Stimulated activated naive B cell treated with anti-CD40 and anti-IgM and Interleukin-4, amounts not matched to agents 10 μg/mL and 1 μg/mL and 100 μg/mL, for 72 hours (primary cell): Measurements from ENCODE around the gene TMEM254.
"Not testable (repeated sequence)": the region's sequence is repeated elsewhere in the genome, so short reads cannot be mapped to it uniquely, and the experiment has no call there.

Experiments
- ATAC-seq, 2 donors: fragments of 150-1000 bp; cut with Tn5 transposase; replicated peaks; 2 replicates each; pipeline ENCODE4 v1.10.0; 2021; ENCODE audit warnings: moderate library complexity in 1 of 2
- DNase-seq: peaks from one replicate; pipeline ENCODE4 v3.0.0; 2021
- H3K27ac Mint-ChIP-seq: one replicate; pipeline ENCODE4 v1.8.0; 2022; ENCODE audit warnings: mild to moderate bottlenecking, mixed read lengths
- H3K27me3 Mint-ChIP-seq, 2 donors: one replicate each; pipeline ENCODE4 v1.8.0; 2022; ENCODE audit warnings: mixed read lengths in 2 of 2
- H3K36me3 Mint-ChIP-seq, 2 donors: one replicate each; pipeline ENCODE4 v1.8.0; 2022; ENCODE audit warnings: mixed read lengths in 2 of 2, mild to moderate bottlenecking in 1 of 2
- H3K4me1 Mint-ChIP-seq, 2 donors: one replicate each; pipeline ENCODE4 v1.8.0; 2022; ENCODE audit warnings: mixed read lengths in 2 of 2, mild to moderate bottlenecking in 1 of 2
- H3K4me3 Mint-ChIP-seq, 2 donors: one replicate each; pipeline ENCODE4 v1.8.0; 2022; ENCODE audit warnings: mild to moderate bottlenecking in 2 of 2, mixed read lengths in 2 of 2, moderate library complexity in 1 of 2
- H3K9me3 Mint-ChIP-seq, 2 donors: one replicate each; pipeline ENCODE4 v1.8.0; 2022; ENCODE audit warnings: mixed read lengths in 2 of 2, mild to moderate bottlenecking in 1 of 2

Gene TMEM254, protein sequence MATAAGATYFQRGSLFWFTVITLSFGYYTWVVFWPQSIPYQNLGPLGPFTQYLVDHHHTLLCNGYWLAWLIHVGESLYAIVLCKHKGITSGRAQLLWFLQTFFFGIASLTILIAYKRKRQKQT

DNA sequence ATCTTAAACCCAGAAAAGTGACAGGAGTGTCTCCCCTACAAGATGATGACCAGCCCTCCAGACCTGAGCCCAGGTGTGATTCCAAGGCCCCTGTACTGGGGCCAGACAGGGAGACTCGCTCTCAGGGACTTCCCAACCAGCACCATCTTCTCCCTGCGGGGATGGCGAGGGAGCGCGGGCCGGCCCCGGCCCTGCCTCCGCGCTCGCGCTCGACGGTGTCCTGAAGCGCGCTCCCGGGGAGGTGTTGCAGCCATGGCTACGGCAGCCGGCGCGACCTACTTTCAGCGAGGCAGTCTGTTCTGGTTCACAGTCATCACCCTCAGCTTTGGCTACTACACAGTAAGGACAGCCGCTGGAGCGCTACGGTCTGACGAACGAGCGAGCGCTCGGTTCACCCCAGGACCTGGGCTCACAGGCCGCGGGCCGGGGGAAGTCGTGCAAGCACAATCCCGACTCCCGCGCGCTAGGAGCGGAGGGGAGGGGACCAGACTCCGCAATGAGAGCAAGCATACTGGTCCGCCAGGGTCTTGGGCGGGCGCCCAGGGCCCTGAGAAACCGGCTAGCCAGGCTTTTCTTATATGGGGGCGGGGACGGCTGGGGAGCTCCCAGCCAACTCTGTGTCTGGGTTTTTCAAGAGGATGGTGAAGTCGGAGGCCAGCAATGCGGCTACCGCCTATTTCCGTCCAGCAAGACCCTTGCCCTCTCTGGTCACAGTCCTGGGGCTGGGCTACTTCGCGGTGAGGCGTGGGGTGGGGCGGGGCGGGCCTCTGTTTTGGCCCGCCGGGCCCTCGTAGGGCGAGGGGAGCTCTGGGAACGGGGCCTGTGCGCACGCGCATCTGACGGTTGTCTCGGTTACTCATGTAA, at the start of gene TMEM254:
Gene TMEM254, plus strand, starts transcription at position 218 of the 864 bp plus-strand sequence. Its CDS starts 35 bp downstream, at position 253.
- no peaks in the 10 kb centered on the region for H3K27me3 Mint-ChIP-seq
- DNase-seq (peak; percentile 84), ATAC-seq (peak; percentile 87 to 88)
- peaks cover 2 to 7% of the 10 kb centered on the region in 2 donors for H3K36me3 Mint-ChIP-seq
- peaks cover 10% of the 10 kb centered on the region in 2 donors for H3K4me1 Mint-ChIP-seq
- no peaks in the 10 kb centered on the region for H3K9me3 Mint-ChIP-seq
- peak within 1 kb of the TSS; percentile 97 to 99 for H3K4me3 Mint-ChIP-seq
- peak within 1 kb of the TSS; percentile 97 for H3K27ac Mint-ChIP-seq

DNA sequence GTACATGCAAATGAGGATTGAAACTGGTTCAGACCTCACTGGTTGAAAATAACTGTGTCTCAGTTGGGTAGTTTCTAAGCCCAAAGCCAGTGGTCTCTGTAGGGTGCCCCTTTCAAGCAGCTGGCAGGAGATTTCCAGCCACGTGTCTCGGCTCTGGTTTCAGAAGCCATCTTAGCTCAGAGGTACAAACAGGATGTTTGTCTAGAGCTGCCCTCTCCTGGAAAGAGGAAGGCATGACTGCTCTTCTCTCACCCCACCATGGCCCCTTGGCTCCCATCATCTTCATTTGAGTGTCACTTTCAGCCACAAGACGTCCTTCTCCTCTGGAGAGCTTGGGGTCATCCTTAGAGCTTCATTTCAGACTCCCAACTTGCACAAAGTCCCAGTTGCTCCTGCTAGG, 49.3 kb upstream of the TMEM254 start:
- ATAC-seq (peak; percentile 69 to 96), DNase-seq (peak; percentile 17)
- H3K27me3 Mint-ChIP-seq, H3K9me3 Mint-ChIP-seq, H3K4me1 Mint-ChIP-seq, H3K36me3 Mint-ChIP-seq, H3K27ac Mint-ChIP-seq, H3K4me3 Mint-ChIP-seq: not testable (repeated sequence)

DNA sequence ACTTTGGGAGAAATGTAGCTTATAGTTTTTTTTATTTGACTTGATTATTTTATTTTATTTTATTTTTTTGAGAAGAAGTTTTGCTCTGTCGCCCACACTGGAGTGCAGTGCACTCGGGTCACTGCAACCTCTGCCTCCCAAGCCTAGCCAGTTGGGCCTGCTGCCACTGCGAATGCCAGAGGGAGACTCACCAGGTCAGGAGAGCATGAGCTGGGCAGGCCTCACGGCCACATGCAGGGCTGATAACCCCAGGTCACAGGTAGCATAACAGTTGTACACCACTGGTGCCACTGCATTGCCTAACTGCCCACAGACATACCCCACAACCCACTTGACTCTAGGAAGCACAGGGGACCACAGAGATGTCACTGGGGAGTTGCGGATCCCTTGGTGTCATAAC, 48.6 kb upstream of the TMEM254 start:
- H3K9me3 Mint-ChIP-seq, H3K4me1 Mint-ChIP-seq, H3K4me3 Mint-ChIP-seq, ATAC-seq, DNase-seq, H3K27me3 Mint-ChIP-seq, H3K27ac Mint-ChIP-seq, H3K36me3 Mint-ChIP-seq: not testable (repeated sequence)

DNA sequence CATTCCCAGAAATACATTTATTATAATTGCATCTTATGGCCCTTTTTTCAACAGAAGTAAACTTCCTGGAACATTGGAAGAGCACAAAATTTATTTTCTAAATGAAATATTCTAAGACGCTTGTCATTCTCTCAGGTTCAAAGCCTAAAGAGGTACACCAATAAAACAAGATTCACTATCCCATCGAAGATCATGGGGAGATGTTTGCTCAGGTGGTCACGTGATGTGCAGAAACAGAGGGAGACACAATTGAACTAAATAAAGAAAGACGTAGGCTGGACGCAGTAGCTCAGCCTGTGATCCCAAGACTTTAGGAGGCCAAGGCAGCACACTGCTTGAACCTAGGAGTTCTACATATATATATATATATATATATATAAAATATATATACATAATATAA, 46.0 kb upstream of the TMEM254 start:
- no peak for ATAC-seq

DNA sequence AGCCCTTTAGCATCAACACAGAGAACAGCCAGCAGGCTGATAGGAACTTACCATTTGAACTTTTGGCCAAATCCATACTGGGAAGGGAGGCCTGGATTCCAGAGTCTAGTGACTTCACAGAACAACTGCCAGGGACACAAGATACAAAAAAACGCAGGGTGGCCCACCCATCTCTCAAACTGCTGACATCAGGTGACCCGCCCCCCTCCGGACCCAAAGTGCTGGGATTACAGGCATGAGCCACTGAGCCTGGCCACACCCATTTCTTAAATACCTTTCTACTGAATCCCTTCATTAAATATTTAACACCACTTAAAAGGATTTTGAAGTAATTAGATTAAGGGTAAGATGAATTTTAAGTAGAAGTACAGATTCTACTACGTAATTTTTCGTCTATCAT, 43.7 kb upstream of the TMEM254 start:
- DNase-seq, H3K4me1 Mint-ChIP-seq, H3K27me3 Mint-ChIP-seq, H3K4me3 Mint-ChIP-seq, H3K36me3 Mint-ChIP-seq, H3K9me3 Mint-ChIP-seq, ATAC-seq, H3K27ac Mint-ChIP-seq: not testable (repeated sequence)

More for the DNA sequence above, 46.0 kb upstream of the TMEM254 start:
- Mint-ChIP-seq H3K4me3 (no peak overlapping the region), H3K9me3 (no peaks in the 10 kb centered on the region), H3K36me3 (no peaks in the 10 kb centered on the region), H3K4me1 (no peaks in the 10 kb centered on the region), H3K27me3 (no peaks in the 10 kb centered on the region), H3K27ac (no peak overlapping the region)
- no peak for DNase-seq

DNA sequence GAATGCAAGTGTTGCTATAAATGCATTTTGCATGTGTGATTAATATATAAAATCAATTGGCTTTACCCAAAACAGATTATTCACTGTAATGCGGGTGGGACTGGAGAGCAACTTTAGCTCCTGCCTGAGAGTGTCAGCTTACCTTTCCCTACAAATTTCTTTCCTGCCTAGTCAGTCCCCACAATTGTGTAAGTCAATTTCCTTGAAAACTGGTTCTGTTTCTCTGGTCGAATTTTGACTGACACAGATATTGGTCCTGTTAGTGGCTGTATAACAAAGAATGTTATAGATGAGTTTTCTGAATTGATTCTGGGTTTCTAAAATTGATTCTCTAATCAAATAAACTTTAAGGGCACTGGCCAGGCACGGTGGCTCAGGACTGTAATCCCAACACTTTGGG, 43.0 kb upstream of the TMEM254 start:
- not testable (repeated sequence) for H3K36me3 Mint-ChIP-seq, H3K4me3 Mint-ChIP-seq, H3K4me1 Mint-ChIP-seq, H3K27ac Mint-ChIP-seq, H3K27me3 Mint-ChIP-seq, ATAC-seq, DNase-seq, H3K9me3 Mint-ChIP-seq

DNA sequence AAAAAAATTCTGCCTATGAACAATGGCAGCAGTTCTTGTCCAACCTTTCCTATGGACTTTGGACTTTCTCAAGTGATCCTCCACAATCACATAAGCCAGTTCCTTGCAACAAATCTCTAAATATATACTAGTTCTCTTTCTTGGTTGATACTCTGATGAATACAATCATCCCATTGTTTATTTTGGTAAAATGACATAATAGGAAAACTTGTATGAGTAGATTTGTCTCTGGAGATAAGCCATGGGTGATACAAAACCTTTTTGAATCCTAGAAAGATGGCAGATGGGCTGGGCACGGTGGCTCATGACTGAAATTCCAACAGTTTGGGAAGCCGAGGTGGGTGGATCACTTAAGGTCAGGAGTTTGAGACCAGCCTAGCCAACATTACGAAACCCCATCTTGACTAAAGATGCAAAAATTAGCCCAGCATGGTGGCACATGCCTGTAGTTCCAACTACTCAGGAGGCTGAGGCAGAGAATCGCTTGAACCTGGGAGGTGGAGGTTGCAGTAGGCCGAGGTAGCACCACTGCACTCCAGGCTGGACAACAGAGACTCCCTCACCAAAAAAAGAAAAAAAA, 41.5 kb upstream of the TMEM254 start:
- not testable (repeated sequence) for H3K27ac Mint-ChIP-seq, H3K27me3 Mint-ChIP-seq, H3K4me1 Mint-ChIP-seq, H3K36me3 Mint-ChIP-seq, DNase-seq, H3K4me3 Mint-ChIP-seq, H3K9me3 Mint-ChIP-seq, ATAC-seq

DNA sequence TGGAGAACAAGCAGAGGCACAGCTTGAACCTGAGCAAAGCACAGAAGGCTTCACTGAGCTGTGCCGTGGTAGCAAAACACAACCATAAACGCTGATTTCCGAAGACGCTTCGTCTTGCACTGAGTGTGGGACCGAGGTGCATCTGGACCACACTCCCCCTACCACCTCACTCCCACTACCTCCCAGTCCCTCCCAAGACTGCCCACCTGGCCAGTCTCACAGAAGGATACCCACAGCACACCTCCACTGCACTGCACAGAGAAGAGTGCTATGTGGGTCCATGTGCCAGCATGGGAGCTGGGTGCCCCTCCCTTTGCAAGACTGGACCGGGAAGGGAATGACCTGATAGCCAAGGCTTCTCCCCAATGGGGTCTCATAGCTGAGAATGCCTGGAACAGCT, 40.2 kb upstream of the TMEM254 start:
- H3K9me3 Mint-ChIP-seq: not testable (repeated sequence)

DNA sequence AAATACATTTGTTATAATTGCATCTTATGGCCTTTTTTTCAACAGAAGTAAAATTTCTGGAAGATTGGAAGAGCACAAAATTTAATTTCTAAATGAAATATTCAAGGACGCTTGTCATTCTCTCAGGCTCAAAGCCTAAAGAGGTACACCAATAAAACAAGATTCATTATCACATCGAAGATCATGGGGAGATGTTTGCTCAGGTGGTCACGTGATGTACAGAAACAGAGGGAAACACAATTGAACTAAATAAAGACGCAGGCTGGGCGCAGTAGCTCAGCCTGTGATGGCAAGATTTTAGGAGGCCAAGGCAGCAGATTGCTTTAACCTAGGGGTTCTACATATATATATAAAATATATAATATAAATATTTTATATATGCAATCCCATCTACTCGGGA, 37.3 kb upstream of the TMEM254 start:
- H3K4me3 Mint-ChIP-seq: no peak overlapping the region
- ATAC-seq (no peak), DNase-seq (no peak)
- H3K4me1 Mint-ChIP-seq: no peaks in the 10 kb centered on the region
- no peaks in the 10 kb centered on the region for H3K36me3 Mint-ChIP-seq
- no peaks in the 10 kb centered on the region for H3K9me3 Mint-ChIP-seq
- H3K27me3 Mint-ChIP-seq: peaks cover 0 to 8% of the 10 kb centered on the region in 2 donors
- no peak overlapping the region for H3K27ac Mint-ChIP-seq

More for the DNA sequence above, 40.2 kb upstream of the TMEM254 start:
- DNase-seq, H3K4me1 Mint-ChIP-seq, H3K27ac Mint-ChIP-seq, ATAC-seq, H3K4me3 Mint-ChIP-seq, H3K36me3 Mint-ChIP-seq, H3K27me3 Mint-ChIP-seq: not testable (repeated sequence)

DNA sequence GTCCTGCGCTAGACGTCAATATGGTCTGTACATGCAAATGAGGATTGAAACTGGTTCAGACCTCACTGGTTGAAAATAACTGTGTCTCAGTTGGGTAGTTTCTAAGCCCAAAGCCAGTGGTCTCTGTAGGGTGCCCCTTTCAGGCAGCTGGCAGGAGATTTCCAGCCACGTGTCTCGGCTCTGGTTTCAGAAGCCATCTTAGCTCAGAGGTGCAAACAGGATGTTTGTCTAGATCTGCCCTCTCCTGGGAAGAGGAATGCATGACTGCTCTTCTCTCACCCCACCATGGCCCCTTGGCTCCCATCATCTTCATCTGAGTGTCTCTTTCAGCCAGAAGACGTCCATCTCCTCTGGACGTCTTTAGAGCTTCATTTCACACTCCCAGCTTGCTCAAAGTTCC, 33.5 kb upstream of the TMEM254 start:
- not testable (repeated sequence) for H3K4me1 Mint-ChIP-seq, H3K27me3 Mint-ChIP-seq, H3K9me3 Mint-ChIP-seq, H3K4me3 Mint-ChIP-seq, H3K27ac Mint-ChIP-seq, H3K36me3 Mint-ChIP-seq, DNase-seq, ATAC-seq

DNA sequence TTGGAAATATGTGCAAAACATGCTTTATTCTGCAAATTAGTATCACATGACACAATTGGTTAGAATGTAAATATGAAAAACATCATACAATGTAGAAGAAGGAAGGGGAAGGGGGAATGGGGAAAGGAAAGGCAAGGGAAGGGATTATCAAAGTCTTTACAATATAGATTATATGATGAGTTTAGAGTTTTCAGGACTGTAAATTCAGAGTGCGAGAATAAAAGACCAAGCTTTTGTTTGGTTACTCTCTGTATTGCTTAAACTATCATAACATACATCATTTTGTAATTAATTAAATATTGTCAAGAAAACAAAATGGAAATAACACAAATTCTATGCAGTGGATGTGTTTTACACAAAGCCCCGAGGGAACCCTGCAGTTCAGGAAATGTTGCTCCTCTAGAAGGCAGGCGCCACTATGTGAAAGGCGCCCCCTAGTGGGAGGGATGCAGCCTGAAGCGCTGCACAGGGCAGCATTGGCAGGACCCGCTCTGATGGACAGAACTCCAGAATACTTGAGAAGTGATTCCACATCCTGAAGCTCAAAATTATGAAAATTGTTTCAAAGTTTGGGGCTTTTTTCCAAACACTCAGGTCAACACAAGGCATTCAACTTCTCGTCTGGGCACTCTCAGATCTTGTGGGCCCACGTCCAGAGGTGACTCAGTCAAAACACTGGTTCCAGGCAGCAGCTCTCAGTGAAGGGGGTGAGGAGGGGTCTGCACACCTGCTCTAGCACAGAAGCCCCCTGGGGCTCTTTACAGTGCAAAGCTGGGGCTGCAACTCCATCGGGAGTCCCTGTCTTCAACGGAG, 31.6 kb upstream of the TMEM254 start:
- Mint-ChIP-seq H3K27me3 (peaks cover 0 to 3% of the 10 kb centered on the region in 2 donors), H3K4me3 (no peak overlapping the region), H3K27ac (no peak overlapping the region), H3K36me3 (no peaks in the 10 kb centered on the region), H3K4me1 (no peaks in the 10 kb centered on the region), H3K9me3 (no peaks in the 10 kb centered on the region)
- ATAC-seq: peak; percentile 92 to 95
- DNase-seq: peak; percentile 48

DNA sequence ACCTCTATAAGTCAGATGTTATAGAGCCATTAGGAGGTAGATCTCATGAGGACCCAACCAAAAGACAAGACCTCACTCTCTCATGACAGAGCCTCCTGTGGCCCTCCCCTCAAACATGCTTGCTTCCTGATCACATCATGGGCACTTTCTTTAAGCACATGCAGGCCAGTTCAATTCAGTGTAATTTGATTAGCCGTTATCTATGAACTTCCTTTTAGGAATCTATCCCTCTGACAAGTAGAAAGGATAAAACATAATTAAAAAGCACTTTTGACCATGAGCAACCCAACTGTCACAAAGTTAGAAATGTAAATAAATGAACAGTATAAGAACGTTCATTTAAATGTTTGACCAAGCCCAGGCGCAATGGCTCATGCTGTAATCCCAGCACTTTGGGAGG, 27.7 kb upstream of the TMEM254 start:
- no peaks in the 10 kb centered on the region for H3K9me3 Mint-ChIP-seq
- H3K36me3 Mint-ChIP-seq: no peaks in the 10 kb centered on the region

DNA sequence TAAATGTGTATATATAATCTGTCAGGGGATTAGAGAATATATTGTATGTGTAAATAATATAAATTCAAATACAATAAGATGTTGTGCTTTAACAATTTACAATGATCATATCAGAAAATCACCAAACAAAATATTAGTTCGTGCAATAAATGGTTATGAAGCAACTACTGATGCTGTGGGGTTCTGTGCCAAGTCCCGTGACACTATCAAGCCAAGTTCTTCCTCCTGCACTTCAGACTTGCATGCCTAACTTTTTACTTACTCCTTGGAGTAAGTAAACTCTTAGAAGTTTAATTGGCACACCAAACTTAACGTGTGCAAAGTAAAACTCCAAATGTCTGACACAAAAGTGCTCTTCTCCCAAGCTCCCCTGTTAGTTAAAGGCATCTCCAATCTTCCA, 26.5 kb upstream of the TMEM254 start:
- no peak for DNase-seq

More for the DNA sequence above, 27.7 kb upstream of the TMEM254 start:
- Mint-ChIP-seq H3K4me1 (no peaks in the 10 kb centered on the region), H3K27me3 (peaks cover 0 to 3% of the 10 kb centered on the region in 2 donors), H3K27ac (no peak overlapping the region), H3K4me3 (no peak overlapping the region)
- DNase-seq (no peak), ATAC-seq (no peak)

DNA sequence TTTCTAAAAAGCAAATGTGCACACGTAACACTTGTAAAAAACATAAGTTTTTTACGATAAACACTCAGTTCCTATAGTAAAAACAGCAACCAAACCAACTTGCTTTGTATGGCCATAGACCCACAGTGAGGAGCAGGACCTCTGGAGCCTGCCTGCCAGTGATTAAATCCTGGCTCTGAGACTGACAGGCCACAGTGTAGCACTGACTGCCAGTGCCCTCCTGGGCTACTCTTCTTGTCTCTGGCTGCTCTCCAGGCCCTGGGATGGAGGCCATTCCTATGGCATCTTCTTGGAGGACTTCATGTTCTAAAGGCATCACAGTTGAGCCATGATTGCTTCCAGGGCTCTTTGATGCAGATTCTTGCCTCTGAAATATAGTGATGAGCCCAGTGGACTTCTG, 22.7 kb upstream of the TMEM254 start:
- DNase-seq (no peak), ATAC-seq (no peak)

More for the DNA sequence above, 26.5 kb upstream of the TMEM254 start:
- Mint-ChIP-seq H3K4me1 (no peaks in the 10 kb centered on the region), H3K36me3 (no peaks in the 10 kb centered on the region), H3K27me3 (peaks cover 0 to 3% of the 10 kb centered on the region in 2 donors), H3K4me3 (no peak overlapping the region), H3K9me3 (no peaks in the 10 kb centered on the region), H3K27ac (no peak overlapping the region)
- ATAC-seq: no peak

More for the DNA sequence above, 22.7 kb upstream of the TMEM254 start:
- Mint-ChIP-seq H3K27ac (no peak overlapping the region), H3K36me3 (no peaks in the 10 kb centered on the region), H3K4me1 (no peaks in the 10 kb centered on the region), H3K4me3 (no peak overlapping the region), H3K9me3 (no peaks in the 10 kb centered on the region), H3K27me3 (peaks cover 0 to under 1% of the 10 kb centered on the region in 2 donors)
